ENCODE measurements around the gene EVC2.

DNA sequence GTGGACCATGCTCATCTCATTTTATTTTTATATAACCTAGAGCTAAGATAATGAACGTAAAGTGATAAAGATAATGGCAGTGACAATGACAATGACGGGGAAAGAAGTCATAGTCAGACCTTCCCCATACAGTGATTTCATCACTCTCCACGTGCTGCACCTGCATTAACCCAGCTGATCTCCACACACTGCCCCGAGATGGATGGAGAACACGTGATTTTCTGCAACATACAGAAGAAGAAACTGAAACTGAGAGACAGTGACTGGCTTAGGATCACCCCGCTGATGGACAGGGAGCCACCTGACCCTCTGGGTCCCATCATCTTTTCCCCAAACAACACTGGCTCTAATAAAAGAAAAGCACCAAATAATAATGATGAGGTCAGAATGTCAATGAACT, 22.0 kb downstream of the EVC2 start:
- TF ChIP-seq, protein P1, sequence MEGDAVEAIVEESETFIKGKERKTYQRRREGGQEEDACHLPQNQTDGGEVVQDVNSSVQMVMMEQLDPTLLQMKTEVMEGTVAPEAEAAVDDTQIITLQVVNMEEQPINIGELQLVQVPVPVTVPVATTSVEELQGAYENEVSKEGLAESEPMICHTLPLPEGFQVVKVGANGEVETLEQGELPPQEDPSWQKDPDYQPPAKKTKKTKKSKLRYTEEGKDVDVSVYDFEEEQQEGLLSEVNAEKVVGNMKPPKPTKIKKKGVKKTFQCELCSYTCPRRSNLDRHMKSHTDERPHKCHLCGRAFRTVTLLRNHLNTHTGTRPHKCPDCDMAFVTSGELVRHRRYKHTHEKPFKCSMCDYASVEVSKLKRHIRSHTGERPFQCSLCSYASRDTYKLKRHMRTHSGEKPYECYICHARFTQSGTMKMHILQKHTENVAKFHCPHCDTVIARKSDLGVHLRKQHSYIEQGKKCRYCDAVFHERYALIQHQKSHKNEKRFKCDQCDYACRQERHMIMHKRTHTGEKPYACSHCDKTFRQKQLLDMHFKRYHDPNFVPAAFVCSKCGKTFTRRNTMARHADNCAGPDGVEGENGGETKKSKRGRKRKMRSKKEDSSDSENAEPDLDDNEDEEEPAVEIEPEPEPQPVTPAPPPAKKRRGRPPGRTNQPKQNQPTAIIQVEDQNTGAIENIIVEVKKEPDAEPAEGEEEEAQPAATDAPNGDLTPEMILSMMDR (conservative IDR thresholded peaks at IDR 0.05; ENCODE audit: low read length) = no peak
- TF ChIP-seq EZH2phosphoT487 (IDR thresholded peaks at IDR 0.05; ENCODE audit: borderline replicate concordance) = no peak
